Esophagus (tissue), 2 donors: ENCODE data around the gene TCTN1. TPM values are rescaled to one million over a fixed set of nuclear protein-coding genes. Genes with fewer than 3 reads are reported as not detected.

Source experiments
- H3K27ac ChIP-seq, 2 donors: one replicate each; pipeline ENCODE4 v1.5.1; 2013; ENCODE audit warnings: low read depth in 2 of 2, mild to moderate bottlenecking in 2 of 2, inconsistent platforms in 1 of 2, low read length in 1 of 2, moderate library complexity in 1 of 2
- H3K27me3 ChIP-seq, 2 donors: one replicate each; pipeline ENCODE4 v1.6.1; 2013; ENCODE audit warnings: low read length in 2 of 2, control low read depth in 1 of 2, mild to moderate bottlenecking in 1 of 2; ENCODE audit not compliant: insufficient read depth in 2 of 2, control insufficient read depth in 1 of 2
- H3K36me3 ChIP-seq, 2 donors: one replicate each; pipeline ENCODE4 v1.6.1; 2013; ENCODE audit warnings: low read length in 1 of 2; ENCODE audit not compliant: control insufficient read depth in 2 of 2, insufficient read depth in 2 of 2
- H3K4me1 ChIP-seq, 2 donors: one replicate each; pipeline ENCODE4 v1.6.1; 2013; ENCODE audit warnings: low read length in 1 of 2; ENCODE audit not compliant: control insufficient read depth in 2 of 2, insufficient read depth in 2 of 2
- H3K4me3 ChIP-seq, 2 donors: one replicate each; pipeline ENCODE4 v1.5.1; 2013; ENCODE audit warnings: low read length in 2 of 2, mild to moderate bottlenecking in 2 of 2, low read depth in 1 of 2, moderate library complexity in 1 of 2
- H3K9me3 ChIP-seq, 2 donors: one replicate each; pipeline ENCODE4 v1.6.1; 2013; ENCODE audit warnings: mild to moderate bottlenecking in 2 of 2, low read depth in 1 of 2, low read length in 1 of 2, moderate library complexity in 1 of 2; ENCODE audit not compliant: control insufficient read depth in 2 of 2, insufficient read depth in 1 of 2
- WGBS, 2 donors: extraction: QIAGEN DNeasy Blood & Tissue Kit; methylation state at CpG; one replicate each; pipeline ENCODE4 v1.1.7; 2013; 5-methylcytosine and 5-hydroxymethylcytosine counted together
- polyA plus RNA-seq, 2 donors: library from polyadenylated mRNA; stranded (reverse); fragments of 200-250 nt; gene quantifications; one replicate each; pipeline ENCODE4 v1.2.3, GENCODE V29; 2013
- donor health status: healthy with polysubstance abuse.
- donor health status: Bipolar disorder and iron deficiency.

Gene TCTN1
- polyA plus RNA-seq, 2 donors = 9.2 to 14.7 TPM

DNA sequence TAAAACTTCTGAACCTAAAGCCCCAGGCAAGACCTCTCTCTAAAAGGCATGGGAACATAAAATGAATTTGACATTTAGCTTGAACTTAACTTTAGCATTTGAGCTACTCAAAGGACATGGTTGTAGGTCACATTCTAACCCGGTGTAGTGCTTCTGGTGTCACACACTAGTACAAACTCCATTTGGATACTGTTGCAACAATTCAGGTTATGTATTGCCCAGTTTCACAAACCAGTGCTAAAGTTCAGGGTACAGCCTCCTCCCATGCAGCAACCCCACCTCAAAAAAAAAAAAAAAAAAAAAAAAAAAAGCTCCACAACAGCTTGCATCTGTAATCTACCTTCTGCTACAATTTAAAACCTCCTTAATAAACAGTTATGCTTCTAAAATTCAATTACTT lies 38.6 kb upstream of the TCTN1 start:
- Histone ChIP-seq H3K9me3 (no peaks in the 10 kb centered on the region), H3K27ac (no peak overlapping the region), H3K36me3 (peaks cover 0 to 2% of the 10 kb centered on the region in 2 donors), H3K27me3 (no peaks in the 10 kb centered on the region), H3K4me3 (no peak overlapping the region), H3K4me1 (peaks cover 0 to 11% of the 10 kb centered on the region in 2 donors)
- WGBS, 2 donors = 8 to 39% methylated on average over 1 of the region's 1 CpG

DNA sequence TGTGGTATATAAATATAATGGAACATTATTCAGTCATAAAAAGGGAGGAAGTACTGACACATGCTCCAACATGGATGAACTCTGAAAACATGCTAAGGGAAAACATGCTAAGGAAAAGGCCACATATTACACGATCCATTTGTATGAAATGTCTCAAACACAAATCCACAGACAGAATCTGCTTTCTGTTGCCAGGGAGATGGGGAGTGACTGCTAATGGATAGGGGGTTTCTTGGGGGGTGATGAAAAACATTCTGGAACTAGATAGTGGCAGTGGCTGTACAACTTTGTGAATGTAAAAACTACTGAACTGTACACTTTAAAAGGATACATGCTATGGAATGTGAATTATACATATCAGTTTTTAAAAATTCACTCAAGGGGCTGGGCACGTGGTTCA lies 37.4 kb upstream of the TCTN1 start:
- no peaks in the 10 kb centered on the region for H3K9me3 ChIP-seq
- H3K4me3 ChIP-seq = no peak overlapping the region
- H3K36me3 ChIP-seq = peaks cover 0 to 2% of the 10 kb centered on the region in 2 donors
- H3K27ac ChIP-seq = peak overlapping the region; percentile 60 to 79
- WGBS, 2 donors = 88 to 92% methylated on average over 2 of the region's 2 CpGs
- H3K27me3 ChIP-seq = no peaks in the 10 kb centered on the region
- peaks cover 0 to 14% of the 10 kb centered on the region in 2 donors for H3K4me1 ChIP-seq

DNA sequence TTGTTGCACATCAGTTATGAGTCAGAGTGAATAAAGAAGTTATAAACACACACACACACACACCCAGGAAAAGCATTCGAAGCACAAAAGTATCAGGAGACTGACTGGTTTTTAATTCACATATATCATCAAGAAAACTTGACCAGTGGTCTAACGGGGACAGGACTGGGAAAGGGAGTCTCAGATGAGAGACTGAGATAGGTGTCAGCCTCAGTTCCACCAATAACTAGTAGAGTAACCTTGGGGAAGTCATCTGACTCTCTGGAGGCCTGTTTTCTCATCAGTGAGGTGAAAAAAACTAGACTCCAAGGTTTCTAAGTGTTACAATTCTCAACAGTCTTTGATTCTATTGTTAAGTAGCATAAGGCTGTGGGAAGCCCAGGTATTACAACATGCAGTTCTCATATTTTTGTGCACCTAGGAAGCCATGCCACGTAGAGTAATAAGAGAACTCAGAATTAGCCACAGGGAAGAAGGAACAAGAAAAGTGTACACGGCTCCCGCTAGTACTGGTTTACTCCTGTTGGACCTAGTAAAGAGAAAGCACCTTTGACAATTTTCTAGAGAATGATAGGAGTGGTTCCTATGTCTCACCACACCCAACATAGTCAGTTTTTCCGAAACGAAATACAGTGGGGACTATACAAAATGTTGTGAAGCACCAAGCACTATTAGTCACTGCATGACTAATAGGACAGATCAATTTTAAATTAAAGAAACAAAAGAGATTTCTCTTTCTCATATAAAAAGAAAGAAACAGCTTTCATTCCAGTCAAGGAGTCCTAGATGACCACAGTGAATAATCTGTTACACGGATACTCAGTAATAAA lies 35.9 kb upstream of the TCTN1 start:
- Histone ChIP-seq H3K36me3 (peaks cover 0 to 2% of the 10 kb centered on the region in 2 donors), H3K9me3 (no peaks in the 10 kb centered on the region), H3K27ac (peak overlapping the region; percentile 96 to 97), H3K4me1 (peaks cover 0 to 14% of the 10 kb centered on the region in 2 donors), H3K4me3 (peak overlapping the region in 1 of 2 donors; percentile 8), H3K27me3 (no peaks in the 10 kb centered on the region)
- WGBS, 2 donors = 20 to 29% methylated on average over 8 of the region's 8 CpGs

DNA sequence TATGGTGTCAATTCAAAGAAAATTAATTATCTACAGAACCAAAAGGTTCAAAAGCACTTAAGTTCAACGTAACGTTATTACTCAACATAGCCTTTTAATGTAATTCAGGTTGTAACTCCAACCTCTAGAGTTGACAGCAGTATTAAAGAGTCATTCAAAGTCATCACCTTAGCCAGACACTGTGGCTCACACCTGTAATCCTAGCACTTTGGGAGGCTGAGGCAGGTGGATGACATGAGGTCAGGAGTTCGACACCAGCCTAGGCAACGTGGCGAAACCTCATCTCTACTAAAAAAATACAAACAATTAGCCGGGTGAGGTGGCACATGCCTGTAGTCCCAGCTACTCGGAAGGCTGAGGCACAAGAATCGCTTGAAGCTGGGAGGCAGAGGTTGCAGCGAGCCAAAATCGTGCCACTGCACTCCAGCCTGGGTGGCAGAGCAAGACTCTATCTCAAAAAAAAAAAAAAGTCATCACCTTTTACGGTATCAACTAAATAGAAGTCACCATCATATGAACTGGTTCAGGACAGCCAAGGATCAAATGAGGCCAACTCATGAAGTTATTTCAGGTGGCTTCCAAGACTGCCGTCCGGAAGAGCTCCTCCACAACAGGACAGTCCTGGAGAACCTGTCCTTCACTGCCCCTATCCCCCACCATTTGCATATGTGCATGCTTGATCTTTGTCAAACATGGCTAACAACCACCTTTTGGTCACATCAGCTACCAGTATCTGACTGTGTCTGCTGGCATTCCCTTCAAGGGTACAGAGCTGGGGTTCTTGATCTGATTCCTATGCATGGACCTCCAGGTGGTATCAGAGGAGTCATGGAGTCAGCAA lies 35.0 kb upstream of the TCTN1 start:
- peak overlapping the region; percentile 82 to 86 for H3K27ac ChIP-seq
- no peaks in the 10 kb centered on the region for H3K27me3 ChIP-seq
- no peak overlapping the region for H3K4me3 ChIP-seq
- WGBS, 2 donors = 63 to 64% methylated on average over 13 of the region's 13 CpGs
- peaks cover 0 to 14% of the 10 kb centered on the region in 2 donors for H3K4me1 ChIP-seq
- H3K36me3 ChIP-seq = peaks cover 0 to 2% of the 10 kb centered on the region in 2 donors
- no peaks in the 10 kb centered on the region for H3K9me3 ChIP-seq

DNA sequence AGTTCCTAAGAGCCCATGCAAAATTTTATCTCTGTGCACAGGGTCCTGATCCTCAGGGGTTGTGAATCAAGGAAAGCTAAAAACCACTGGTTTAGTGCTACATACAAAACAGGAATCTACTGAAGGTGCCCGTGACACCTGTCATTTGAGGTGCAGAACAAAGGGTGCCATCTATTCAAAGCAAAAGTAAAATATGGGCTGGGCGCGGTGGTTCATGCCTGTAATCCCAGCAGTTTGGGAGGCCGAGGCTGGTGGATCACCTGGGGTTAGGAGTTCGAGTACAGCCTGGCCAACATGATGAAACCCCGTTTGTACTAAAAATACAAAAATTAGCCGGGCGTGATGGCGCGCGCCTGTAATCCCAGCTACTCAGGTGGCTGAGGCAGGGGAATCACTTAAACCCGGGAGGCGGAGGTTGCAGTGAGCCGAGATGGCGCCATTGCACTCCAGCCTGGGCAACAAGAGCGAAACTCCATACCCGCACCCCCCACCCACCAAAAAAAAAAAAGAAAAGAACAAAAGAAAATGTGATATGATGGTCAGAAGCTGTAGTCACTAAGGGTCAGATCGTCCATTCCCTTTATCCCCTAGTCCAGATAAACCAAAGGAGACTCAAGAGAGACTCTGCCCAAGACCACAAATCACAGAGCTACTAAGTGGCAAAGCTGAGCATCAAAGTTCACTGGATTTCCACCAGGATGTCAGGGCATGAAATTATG lies 34.2 kb upstream of the TCTN1 start:
- H3K4me3 ChIP-seq = no peak overlapping the region
- 86% methylated on average over 18 of the region's 18 CpGs for WGBS, 2 donors
- peaks cover 0 to 14% of the 10 kb centered on the region in 2 donors for H3K4me1 ChIP-seq
- H3K36me3 ChIP-seq = peaks cover 0 to 2% of the 10 kb centered on the region in 2 donors
- H3K27ac ChIP-seq = peak overlapping the region in 1 of 2 donors; percentile 82
- no peaks in the 10 kb centered on the region for H3K9me3 ChIP-seq
- no peaks in the 10 kb centered on the region for H3K27me3 ChIP-seq

DNA sequence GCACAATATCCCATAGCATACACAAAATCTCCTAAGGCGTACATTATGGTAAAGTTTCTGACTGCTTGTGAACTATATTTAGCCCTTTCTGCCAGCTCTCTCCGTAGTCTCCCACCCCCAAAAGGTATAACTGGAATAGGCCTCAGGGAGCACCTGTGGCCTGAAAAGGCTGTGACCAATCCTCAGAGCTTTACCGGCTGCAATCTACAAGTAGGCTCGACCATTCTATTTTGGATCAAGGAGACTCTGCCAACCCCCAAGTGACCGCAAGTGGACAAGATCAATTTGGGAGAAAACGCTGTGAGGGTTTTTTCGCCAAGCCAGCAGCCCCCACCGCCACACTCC lies 32.0 kb upstream of the TCTN1 start:
- no peaks in the 10 kb centered on the region for H3K9me3 ChIP-seq
- peaks cover 0 to 16% of the 10 kb centered on the region in 2 donors for H3K4me1 ChIP-seq
- 2% methylated on average over 8 of the region's 8 CpGs for WGBS, 2 donors
- H3K27ac ChIP-seq = peak overlapping the region; percentile 95 to 97
- peak overlapping the region; percentile 89 to 97 for H3K4me3 ChIP-seq
- H3K36me3 ChIP-seq = peaks cover 0 to 2% of the 10 kb centered on the region in 2 donors
- H3K27me3 ChIP-seq = no peaks in the 10 kb centered on the region

DNA sequence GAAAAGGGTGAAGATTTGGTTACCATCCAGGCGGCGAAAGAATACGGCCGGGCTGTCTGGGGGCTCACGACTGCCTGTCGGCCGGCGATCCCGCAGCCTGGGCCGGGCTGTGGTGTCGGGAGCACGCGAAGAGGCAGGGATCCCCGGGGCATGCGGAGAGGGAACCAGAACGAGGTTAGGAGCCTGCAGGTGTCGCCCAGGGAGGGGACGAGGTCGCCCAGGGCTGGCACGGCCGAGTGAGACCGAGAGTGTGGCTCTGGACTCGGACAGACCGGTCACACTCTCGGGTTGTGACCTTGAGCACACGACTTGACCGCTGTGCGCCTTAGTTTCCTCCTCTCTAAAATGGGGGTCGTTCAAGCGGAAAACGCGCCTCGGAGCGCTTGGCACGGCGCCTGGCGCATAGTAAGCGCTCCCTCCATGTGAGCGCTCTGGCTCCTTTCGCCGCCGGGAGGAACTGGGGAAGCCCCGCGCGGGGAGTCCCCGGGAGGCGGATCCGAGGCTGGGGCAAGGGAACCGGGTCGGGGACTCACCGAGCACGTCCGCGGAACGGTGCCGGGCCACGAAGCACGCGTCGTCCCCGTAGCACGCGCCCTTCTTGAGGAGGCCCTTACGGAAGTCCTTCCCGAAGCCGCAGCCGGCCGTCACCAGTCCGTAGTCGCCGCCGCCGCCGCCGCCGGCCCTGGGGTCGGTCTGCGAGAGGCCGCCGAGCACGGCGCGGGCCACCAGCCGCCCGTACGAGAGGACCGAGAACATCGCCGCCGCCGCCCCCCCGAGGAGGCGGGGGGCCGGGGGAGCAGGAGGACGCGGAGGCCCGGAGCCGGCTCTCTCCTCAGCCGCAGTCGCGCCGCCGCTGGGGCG lies 31.4 kb upstream of the TCTN1 start:
- Histone ChIP-seq H3K9me3 (no peaks in the 10 kb centered on the region), H3K36me3 (peaks cover 0 to 2% of the 10 kb centered on the region in 2 donors), H3K27ac (peak overlapping the region; percentile 95 to 97), H3K4me1 (peaks cover 0 to 16% of the 10 kb centered on the region in 2 donors), H3K4me3 (peak overlapping the region; percentile 89 to 97), H3K27me3 (no peaks in the 10 kb centered on the region)
- 0% methylated on average over 74 to 104 of the region's 104 CpGs for WGBS, 2 donors

DNA sequence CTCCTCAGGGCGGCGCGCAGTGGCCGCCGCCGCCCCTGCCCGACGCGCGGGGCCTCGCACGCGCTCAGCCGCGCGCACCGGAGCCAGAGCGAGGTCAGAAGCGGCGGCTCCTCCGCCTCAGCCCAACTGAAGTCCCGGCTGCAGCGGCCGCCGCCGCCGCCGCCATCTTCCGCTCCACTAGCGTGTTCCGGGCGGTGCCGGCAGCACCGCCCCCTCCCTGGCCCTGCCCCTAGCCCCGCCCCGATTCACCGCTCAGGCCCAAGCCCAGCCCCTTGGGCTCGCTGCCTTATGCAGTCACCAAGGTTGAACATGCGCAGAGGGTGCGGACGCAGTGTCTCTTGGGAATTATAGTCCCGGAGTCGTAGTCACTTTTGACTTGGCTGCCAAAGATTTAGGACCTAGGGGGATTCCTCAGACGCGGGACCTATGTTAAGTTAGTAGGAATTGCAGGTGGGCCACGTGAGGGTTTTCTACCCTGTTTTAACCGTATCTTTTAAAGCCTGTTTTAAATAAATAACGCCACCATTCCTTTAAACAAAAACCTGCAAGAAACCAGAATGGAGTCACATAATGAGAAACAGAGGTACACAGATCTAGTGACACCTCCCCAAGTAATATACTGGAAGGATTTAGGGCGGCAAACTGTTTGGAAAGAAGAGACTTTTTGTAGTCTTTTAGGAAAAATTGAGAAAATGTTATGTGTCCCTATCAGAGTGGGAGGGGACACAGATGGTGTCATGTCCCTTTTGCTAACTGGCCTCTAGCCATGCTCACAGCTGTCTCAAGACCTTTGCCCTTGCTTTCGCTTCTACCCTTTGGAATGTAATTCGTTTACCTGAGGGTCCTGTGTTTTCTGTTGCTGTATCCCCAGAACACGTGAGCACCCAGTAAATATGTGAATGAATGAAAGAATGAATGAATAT lies 30.5 kb upstream of the TCTN1 start, which contains the start of gene PPTC7:
PPTC7 (minus strand) TSS at position 182 of the 923 bp plus-strand sequence. CDS start 287 bp downstream, outside the sequence.
- H3K36me3 ChIP-seq = peaks cover 0 to 2% of the 10 kb centered on the region in 2 donors
- H3K4me1 ChIP-seq = peaks cover 0 to 16% of the 10 kb centered on the region in 2 donors
- no peaks in the 10 kb centered on the region for H3K9me3 ChIP-seq
- no peaks in the 10 kb centered on the region for H3K27me3 ChIP-seq
- WGBS, 2 donors = 2 to 3% methylated on average over 44 to 52 of the region's 52 CpGs
- peak within 1 kb of the TSS; percentile 89 to 97 for H3K4me3 ChIP-seq
- H3K27ac ChIP-seq = peak within 1 kb of the TSS; percentile 95 to 97
